VCaP (cell line): ENCODE measurements around the gene TMEM62.
"Not testable (repeated sequence)": the region's sequence is repeated elsewhere in the genome, so short reads cannot be mapped to it uniquely, and the experiment has no call there.

ENCODE experiments used
- H3K27ac ChIP-seq: fragments of 450-650 bp; 2 replicates; pipeline ENCODE4 v1.5.1; 2017
- TF ChIP-seq, protein P1 (sequence below): fragments of 450-650 bp; conservative IDR thresholded peaks from 2 replicates; pipeline ENCODE4 v1.5.1; 2017; ENCODE audit warnings: mild to moderate bottlenecking, moderate library complexity

TMEM62 gene

DNA sequence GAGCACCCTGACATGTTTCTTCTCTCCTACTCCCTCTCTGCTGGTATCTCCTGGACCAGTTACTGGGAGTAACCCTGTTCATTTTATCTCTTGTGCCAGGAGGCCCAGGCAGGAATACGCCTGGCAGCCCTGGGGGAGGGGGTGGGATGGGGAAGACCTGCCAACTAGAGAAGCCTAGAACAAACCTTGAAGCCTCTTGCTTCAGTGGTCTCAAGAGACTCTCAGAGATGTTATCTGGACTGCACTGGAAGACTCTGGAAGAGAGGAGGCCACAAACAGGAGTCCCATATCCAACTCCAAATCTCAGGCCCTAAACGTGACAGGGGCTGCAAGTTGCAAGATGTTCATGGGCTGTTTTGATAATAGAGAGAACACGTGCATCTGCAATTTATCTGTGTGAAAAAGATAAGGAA lies 87.6 kb downstream of the TMEM62 start, which contains the start of gene EPB42:
EPB42 (minus strand) TSS at position 28 of the 413 bp plus-strand sequence. CDS start 193 bp downstream, outside the sequence.
- TF ChIP-seq, protein P1, sequence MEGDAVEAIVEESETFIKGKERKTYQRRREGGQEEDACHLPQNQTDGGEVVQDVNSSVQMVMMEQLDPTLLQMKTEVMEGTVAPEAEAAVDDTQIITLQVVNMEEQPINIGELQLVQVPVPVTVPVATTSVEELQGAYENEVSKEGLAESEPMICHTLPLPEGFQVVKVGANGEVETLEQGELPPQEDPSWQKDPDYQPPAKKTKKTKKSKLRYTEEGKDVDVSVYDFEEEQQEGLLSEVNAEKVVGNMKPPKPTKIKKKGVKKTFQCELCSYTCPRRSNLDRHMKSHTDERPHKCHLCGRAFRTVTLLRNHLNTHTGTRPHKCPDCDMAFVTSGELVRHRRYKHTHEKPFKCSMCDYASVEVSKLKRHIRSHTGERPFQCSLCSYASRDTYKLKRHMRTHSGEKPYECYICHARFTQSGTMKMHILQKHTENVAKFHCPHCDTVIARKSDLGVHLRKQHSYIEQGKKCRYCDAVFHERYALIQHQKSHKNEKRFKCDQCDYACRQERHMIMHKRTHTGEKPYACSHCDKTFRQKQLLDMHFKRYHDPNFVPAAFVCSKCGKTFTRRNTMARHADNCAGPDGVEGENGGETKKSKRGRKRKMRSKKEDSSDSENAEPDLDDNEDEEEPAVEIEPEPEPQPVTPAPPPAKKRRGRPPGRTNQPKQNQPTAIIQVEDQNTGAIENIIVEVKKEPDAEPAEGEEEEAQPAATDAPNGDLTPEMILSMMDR = no peak
- no peak within 1 kb of the TSS for H3K27ac ChIP-seq

DNA sequence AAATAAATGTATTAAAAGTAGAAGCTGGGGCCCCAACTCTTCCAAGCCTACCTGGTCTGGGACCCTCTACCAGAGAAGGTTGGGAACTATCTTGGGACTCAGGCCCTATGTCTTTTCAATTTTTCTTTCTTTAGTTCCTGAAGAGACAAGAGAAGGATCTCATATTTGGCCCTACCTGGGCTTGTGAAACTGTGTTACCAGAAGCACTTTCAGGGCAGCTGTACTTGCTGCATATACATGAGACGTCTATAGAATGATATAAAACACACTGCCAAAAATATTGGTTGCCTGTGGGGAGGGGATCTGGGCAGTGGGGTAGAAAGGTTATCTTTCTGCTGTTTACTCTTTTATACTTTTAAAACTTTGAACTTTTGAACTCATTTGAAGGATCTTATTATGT lies 88.0 kb downstream of the TMEM62 start:
- H3K27ac ChIP-seq = no peak overlapping the region

DNA sequence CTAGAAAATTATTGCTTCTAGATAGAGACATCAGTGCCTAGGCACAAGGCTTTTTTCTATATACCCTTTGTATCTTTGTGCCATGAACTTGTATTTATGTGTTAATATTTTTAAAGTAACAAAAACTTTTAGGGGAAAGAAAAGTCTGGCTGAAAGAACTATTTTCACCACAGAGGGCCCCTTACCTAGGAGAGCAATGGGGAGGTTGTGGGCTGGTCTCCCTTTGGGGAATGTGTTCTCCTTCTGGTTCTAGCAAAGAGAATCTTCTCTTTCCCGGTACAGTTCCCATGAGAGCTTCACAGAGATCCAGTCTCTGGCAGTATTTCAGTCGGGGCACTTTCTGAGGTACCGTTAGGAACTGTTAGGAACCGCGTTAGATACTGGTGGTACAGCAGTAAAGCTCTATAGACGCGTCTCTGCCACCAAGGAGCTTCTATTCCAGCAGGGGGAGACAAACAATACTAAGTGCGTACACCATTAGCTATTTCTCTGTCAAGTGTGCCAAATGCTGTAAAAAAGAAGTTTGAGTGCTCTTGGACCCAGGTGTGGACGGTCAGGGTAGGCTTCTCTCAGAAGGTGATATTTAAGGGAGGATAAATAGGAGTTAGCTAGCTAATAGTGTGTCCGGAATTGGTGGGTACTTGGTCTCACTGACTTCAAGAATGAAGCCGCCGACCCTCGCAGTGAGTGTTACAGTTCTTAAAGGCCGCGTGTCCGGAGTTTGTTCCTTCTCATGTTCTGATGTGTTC lies 92.0 kb downstream of the TMEM62 start:
- TF ChIP-seq, protein P1 = peak; percentile 84
- H3K27ac ChIP-seq = no peak overlapping the region

More for the DNA sequence above, 88.0 kb downstream of the TMEM62 start:
- TF ChIP-seq, protein P1 = no peak

DNA sequence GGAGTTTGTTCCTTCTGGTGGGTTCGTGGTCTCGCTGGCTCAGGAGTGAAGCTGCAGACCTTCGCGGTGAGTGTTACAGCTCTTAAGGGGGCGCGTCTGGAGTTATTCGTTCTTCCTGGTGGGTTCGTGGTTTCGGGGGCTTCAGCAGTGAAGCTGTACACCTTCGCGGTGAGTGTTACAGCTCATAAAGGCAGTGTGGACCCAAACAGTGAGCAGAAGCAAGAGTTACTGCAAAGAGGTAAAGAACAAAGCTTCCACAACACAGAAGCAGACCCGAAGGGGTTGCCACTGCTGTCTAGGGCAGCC lies 92.5 kb downstream of the TMEM62 start:
- H3K27ac ChIP-seq = not testable (repeated sequence)

DNA sequence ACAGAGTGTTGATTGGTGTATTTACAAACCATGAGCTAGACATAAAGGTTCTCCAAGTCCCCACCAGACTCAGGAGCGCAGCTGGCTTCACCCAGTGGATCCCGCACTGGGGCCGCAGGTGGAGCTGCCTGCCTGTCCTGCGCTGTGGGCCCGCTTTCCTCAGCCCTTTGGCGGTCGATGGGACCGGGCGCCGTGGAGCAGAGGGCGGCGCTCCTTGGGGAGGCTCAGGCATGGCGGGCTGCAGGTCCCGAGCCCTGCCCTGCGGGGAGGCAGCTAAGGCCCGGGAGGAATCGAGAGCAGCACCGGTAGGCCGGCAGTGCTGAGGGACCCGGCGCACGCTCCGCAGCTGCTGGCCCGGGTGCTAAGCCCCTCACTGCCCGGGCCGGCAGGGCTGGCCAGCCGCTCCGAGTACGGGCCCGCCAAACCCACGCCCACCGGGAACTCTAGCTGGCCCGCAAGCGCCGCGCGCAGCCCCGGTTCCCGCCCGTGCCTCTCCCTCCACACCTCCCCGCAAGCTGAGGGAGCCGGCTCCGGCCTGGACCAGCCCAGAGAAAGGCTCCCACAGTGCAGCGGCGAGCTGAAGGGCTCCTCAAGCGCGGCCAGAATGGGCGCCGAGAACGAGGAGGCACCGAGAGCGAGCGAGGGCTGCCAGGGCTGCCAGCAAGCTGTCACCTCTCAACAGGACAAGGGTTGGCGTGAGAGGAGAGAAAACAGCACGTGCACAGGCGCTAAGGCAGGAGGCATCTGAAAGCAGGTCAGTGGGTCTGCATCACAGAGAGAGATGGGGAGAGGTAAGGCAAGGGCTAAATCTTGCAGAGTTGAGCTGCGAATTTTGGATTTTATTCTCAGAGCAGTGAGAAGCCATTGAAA lies 93.3 kb downstream of the TMEM62 start:
- H3K27ac ChIP-seq = no peak overlapping the region
- TF ChIP-seq, protein P1 = no peak

DNA sequence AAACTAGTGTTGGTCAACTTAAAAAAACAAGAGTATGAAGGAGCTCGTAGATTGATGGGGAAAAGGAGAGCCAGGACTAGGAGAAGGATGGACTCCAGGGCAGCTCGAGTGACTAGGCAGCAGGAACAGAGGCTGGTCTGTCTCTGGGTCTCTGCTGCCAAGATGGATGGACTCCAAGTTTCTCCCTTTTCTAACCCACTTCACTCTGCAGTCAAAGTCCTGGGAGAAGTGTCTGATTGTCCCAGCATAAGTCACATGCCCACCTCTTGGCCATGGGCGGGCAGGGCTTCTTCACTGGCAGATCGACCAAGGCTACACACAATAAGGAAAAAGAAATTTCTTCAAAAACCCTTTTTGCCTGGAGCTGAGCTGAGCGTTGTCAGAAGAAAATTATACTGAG lies 96.6 kb downstream of the TMEM62 start:
- TF ChIP-seq, protein P1 = no peak
- no peak overlapping the region for H3K27ac ChIP-seq

DNA sequence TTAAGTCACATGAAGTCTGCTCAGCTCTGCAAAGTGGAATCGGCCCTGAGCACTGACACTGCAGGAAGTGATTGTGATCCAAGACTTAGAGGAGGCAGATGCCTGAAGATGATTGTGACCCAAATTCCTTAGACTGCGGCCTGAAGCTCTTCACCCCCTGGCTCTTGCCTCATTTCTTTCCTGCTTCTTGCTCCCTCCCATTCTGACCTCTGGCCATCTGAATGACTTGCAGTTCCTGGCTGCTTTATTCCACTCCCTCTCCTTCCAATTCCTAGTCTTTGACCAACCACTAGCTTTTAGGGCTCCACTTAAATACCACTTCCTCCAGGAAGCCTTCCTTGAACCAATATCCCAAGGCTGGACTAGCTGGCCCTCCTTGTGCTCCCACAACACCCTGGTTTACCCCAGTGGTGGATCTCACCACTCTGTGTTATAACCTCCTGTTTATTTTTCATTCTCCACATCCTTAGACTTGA lies 97.3 kb downstream of the TMEM62 start:
- no peak overlapping the region for H3K27ac ChIP-seq
- TF ChIP-seq, protein P1 = no peak
